Adrenal gland (tissue), 5 donors: ENCODE measurements around the gene GOLT1A.

Source experiments
- CTCF ChIP-seq, 6 experiments: fragments of 450-650 bp in 4 of 6; fragments of 200-600 bp in 2 of 6; sonication (generic) in 1 of 6; IDR thresholded peaks; 1 replicate in 5 of 6; 2 replicates in 1 of 6; pipeline versions ENCODE4 v1.5.1 to v1.8.0; 2016 to 2021; ENCODE audit warnings: antibody characterized with exemption in 6 of 6, mild to moderate bottlenecking in 2 of 6, moderate library complexity in 1 of 6
- POLR2A ChIP-seq, 2 donors: fragments of 450-650 bp; IDR thresholded peaks; one replicate each; pipeline ENCODE4 v1.6.1; 2017; ENCODE audit warnings: antibody characterized with exemption in 2 of 2, mild to moderate bottlenecking in 2 of 2, moderate library complexity in 1 of 2
- donor health status: DM: no; HTN: no; CAD: no.

GRCh38 chr1:204194080-204194479 is 19.7 kb downstream of the GOLT1A start:
- no peak for TF ChIP-seq CTCF (IDR thresholded peaks at IDR 0.05)
- no peak for TF ChIP-seq POLR2A (IDR thresholded peaks at IDR 0.05)
